ENCODE data around the gene DUSP8.
"Not testable (repeated sequence)": the region's sequence is repeated elsewhere in the genome, so short reads cannot be mapped to it uniquely, and the experiment has no call there.

- not testable (repeated sequence) for TF ChIP-seq CREB5 (CRISPR knock-in tag; IDR thresholded peaks at IDR 0.05; ENCODE audit: low read depth); CSRNP3 (CRISPR knock-in tag; IDR thresholded peaks at IDR 0.05); PATZ1 (CRISPR knock-in tag; IDR thresholded peaks at IDR 0.05; ENCODE audit: borderline replicate concordance); RARB (CRISPR knock-in tag; IDR thresholded peaks at IDR 0.05); ZFP3 (CRISPR knock-in tag; IDR thresholded peaks at IDR 0.05); ESRRG (CRISPR knock-in tag; IDR thresholded peaks at IDR 0.05); POU6F1 (CRISPR knock-in tag; IDR thresholded peaks at IDR 0.05; ENCODE audit: borderline replicate concordance, low read depth); SNAI2 (CRISPR knock-in tag; IDR thresholded peaks at IDR 0.05); ZFP30 (CRISPR knock-in tag; IDR thresholded peaks at IDR 0.05); ZNF8 (CRISPR knock-in tag; IDR thresholded peaks at IDR 0.05); ZNF70 (CRISPR knock-in tag; IDR thresholded peaks at IDR 0.05); ISL1 (CRISPR knock-in tag; IDR thresholded peaks at IDR 0.05); PPARA (CRISPR knock-in tag; IDR thresholded peaks at IDR 0.05; ENCODE audit: borderline replicate concordance)
Observed at GRCh38 chr11:1598406-1598805, 26.3 kb upstream of the DUSP8 start.

Measured in SK-N-SH treated with all-trans-retinoic acid at 6 μM for 48 hours (cell line).